Esophagus muscularis mucosa (tissue), 4 donors: Measurements from ENCODE around the gene PTPRN2. TPM values are rescaled to one million over a fixed set of nuclear protein-coding genes. Genes with fewer than 3 reads are reported as not detected.

Experiments
- DNase-seq: peaks from one replicate; pipeline ENCODE4 v3.0.0-alpha.2; 2017; ENCODE audit errors: extremely low spot score
- H3K27ac ChIP-seq, 4 donors: fragments of 200-600 bp; sonication (generic); replicated peaks in 1 of 4; 1 replicate in 3 of 4; 2 replicates in 1 of 4; pipeline ENCODE4 v1.5.1; 2016 to 2019; ENCODE audit warnings: mild to moderate bottlenecking in 1 of 4
- H3K27me3 ChIP-seq, 4 donors: fragments of 200-600 bp; sonication (generic); one replicate each; pipeline versions ENCODE4 v1.5.1 to v1.6.0; 2016 to 2019
- H3K36me3 ChIP-seq, 4 donors: fragments of 200-600 bp; sonication (generic); one replicate each; pipeline ENCODE4 v1.5.1; 2016 to 2019
- H3K4me1 ChIP-seq, 4 donors: fragments of 200-600 bp; sonication (generic); one replicate each; pipeline ENCODE4 v1.5.1; 2016 to 2019
- H3K4me3 ChIP-seq, 4 donors: fragments of 200-600 bp; sonication (generic); 1 replicate in 2 of 4; 2 replicates in 2 of 4; pipeline ENCODE4 v1.5.1; 2016 to 2019; ENCODE audit warnings: mild to moderate bottlenecking in 4 of 4, moderate library complexity in 1 of 4
- H3K9me3 ChIP-seq, 4 donors: fragments of 200-600 bp; sonication (generic); 1 replicate in 3 of 4; 2 replicates in 1 of 4; pipeline ENCODE4 v1.5.1; 2016 to 2019
- EP300 ChIP-seq: sonication (generic); formaldehyde crosslinking; IDR thresholded peaks from one replicate; pipeline ENCODE4 v1.6.1; 2017; ENCODE audit warnings: antibody characterized with exemption
- POLR2A ChIP-seq: fragments of 450-650 bp; IDR thresholded peaks from one replicate; pipeline ENCODE4 v1.6.1; 2017; ENCODE audit warnings: antibody characterized with exemption, moderate library complexity, mild to moderate bottlenecking, low read depth
- POLR2AphosphoS5 ChIP-seq, 2 donors: sonication (generic); formaldehyde crosslinking; IDR thresholded peaks; one replicate each; pipeline ENCODE4 v1.6.1; 2017; ENCODE audit warnings: antibody characterized with exemption in 2 of 2
- WGBS: methylation state at CpG from one replicate; pipeline ENCODE4 v1.1.5; 2018; 5-methylcytosine and 5-hydroxymethylcytosine counted together
- intact Hi-C: fragments of 100-400 bp; cut with DNase I; formaldehyde crosslinking; loops from one replicate; pipeline ENCODE4 v1.15.1; 2023
- total RNA-seq, 4 donors: library from RNA; depleted of rRNA; stranded (reverse); fragments of >200 nt; gene quantifications; one replicate each; pipeline versions ENCODE4 v1.1.0 to v1.2.1, GENCODE V29; 2016
- TF ChIP-seq, protein P1 (sequence below), 3 experiments: fragments of 200-600 bp in 2 of 3; fragments of 450-650 bp in 1 of 3; sonication (generic) in 2 of 3; IDR thresholded peaks; one replicate each; pipeline ENCODE4 v1.5.1; 2017 to 2019; ENCODE audit warnings: antibody characterized with exemption in 3 of 3, mild to moderate bottlenecking in 2 of 3, moderate library complexity in 1 of 3

Gene PTPRN2
- total RNA-seq, 4 donors from 2014 or later = 2.1 to 3.1 (median 3.1) TPM

DNA sequence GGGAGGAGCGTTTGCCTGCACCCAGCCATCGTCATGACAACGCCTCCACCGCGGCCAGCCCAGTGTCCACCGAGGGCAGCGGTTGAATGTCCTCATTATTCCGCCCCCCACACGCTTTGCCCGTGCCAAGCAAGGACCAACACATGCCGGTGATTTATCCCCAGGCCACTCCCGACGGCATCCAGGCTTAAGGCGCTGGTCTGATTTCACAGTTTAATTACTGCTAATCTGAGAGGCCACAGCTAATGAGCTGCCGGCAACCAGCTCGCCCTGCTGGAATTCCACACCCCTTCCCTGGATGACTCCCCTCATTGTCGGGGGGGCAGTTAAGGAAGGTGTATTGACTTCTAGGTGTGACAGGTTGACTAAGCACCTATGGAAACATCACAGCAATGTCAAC, 818.5 kb downstream of the PTPRN2 start:
- WGBS = 57% methylated on average over 16 of the region's 17 CpGs
- Histone ChIP-seq H3K4me3 (no peak overlapping the region), H3K27ac (no peak overlapping the region), H3K36me3 (no peaks in the 10 kb centered on the region), H3K9me3 (peaks cover 0 to 19% (median 13%) of the 10 kb centered on the region in 4 donors), H3K27me3 (peaks cover 0 to 38% (median 0%) of the 10 kb centered on the region in 4 donors), H3K4me1 (no peaks in the 10 kb centered on the region)
- DNase-seq = no peak
- TF ChIP-seq POLR2AphosphoS5 (IDR thresholded peaks at IDR 0.05) (no peak), POLR2A (no peak), EP300 (no peak)
- TF ChIP-seq, protein P1, sequence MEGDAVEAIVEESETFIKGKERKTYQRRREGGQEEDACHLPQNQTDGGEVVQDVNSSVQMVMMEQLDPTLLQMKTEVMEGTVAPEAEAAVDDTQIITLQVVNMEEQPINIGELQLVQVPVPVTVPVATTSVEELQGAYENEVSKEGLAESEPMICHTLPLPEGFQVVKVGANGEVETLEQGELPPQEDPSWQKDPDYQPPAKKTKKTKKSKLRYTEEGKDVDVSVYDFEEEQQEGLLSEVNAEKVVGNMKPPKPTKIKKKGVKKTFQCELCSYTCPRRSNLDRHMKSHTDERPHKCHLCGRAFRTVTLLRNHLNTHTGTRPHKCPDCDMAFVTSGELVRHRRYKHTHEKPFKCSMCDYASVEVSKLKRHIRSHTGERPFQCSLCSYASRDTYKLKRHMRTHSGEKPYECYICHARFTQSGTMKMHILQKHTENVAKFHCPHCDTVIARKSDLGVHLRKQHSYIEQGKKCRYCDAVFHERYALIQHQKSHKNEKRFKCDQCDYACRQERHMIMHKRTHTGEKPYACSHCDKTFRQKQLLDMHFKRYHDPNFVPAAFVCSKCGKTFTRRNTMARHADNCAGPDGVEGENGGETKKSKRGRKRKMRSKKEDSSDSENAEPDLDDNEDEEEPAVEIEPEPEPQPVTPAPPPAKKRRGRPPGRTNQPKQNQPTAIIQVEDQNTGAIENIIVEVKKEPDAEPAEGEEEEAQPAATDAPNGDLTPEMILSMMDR (IDR thresholded peaks at IDR 0.05) = no peak
- intact Hi-C loops = no loop called here

DNA sequence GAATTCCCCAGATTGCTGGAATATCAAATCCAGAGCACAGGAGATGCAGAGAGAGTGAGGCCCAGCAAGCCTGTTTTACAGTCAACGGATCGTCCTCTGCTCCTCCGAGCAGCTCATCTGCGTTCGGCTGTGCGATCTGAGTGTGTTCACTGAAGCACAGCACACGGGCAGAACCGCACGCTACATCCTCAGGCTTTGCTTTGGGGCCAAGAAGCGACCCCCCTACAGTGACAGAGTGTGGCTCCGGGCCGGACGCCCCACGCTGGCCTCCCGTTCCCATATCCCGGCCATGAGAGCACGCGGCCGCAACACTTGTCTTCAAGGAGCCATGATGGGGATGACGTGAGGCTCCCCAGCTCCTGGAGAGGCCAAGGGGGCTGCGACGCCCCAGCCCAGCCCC, 819.4 kb downstream of the PTPRN2 start:
- TF ChIP-seq POLR2AphosphoS5 (IDR thresholded peaks at IDR 0.05) = no peak
- TF ChIP-seq EP300 = no peak
- TF ChIP-seq POLR2A = no peak
- TF ChIP-seq, protein P1 (IDR thresholded peaks at IDR 0.05) = no peak
- intact Hi-C loops = no loop called here
- 82% methylated on average over 21 of the region's 22 CpGs for WGBS
- no peaks in the 10 kb centered on the region for H3K4me1 ChIP-seq
- no peak overlapping the region for H3K4me3 ChIP-seq
- H3K36me3 ChIP-seq = no peaks in the 10 kb centered on the region
- DNase-seq = no peak
- H3K9me3 ChIP-seq = peaks cover 0 to 22% (median 16%) of the 10 kb centered on the region in 4 donors
- peaks cover 0 to 33% (median 0%) of the 10 kb centered on the region in 4 donors for H3K27me3 ChIP-seq
- no peak overlapping the region for H3K27ac ChIP-seq

DNA sequence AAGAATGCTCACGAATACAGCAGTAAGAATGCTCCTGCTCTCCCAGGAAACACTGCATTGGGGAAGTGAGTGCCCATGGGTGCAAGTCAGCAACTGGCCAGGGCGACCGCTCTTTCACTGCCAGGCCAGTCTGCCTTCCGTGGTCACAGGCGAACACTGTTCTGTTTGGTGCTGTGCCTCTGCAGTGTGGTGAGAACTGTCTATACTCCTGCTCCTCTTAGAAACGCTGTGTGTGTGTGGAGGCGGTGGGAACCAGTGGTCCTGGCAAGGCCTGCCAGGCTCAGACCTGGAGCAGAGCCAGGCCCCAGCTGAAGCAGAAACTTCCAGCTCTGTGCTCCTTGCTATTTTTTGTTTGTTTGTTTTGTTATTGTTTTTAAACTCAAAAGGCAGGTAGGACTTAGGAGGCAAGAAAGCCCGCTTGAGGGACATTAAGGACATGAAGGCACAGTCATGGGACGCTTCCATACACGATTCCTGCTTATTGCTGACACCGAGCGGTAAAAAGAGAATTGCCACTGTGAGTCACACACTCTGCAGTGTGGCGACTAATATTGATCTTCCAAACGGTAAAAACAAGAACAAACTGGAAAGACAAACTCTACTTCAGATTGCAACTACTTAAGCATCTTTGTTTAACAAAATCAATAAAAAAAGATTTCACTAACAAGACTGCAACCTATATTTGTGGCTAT, 820.0 kb downstream of the PTPRN2 start:
- Histone ChIP-seq H3K27ac (no peak overlapping the region), H3K27me3 (peaks cover 0 to 30% (median 0%) of the 10 kb centered on the region in 4 donors), H3K4me3 (no peak overlapping the region), H3K9me3 (peaks cover 0 to 28% (median 18%) of the 10 kb centered on the region in 4 donors), H3K4me1 (no peaks in the 10 kb centered on the region), H3K36me3 (no peaks in the 10 kb centered on the region)
- TF ChIP-seq POLR2A (no peak), EP300 (no peak), POLR2AphosphoS5 (IDR thresholded peaks at IDR 0.05) (no peak)
- TF ChIP-seq, protein P1 (IDR thresholded peaks at IDR 0.05) = no peak
- WGBS = 85% methylated on average over 13 of the region's 14 CpGs
- intact Hi-C loops = no loop called here
- no peak for DNase-seq

DNA sequence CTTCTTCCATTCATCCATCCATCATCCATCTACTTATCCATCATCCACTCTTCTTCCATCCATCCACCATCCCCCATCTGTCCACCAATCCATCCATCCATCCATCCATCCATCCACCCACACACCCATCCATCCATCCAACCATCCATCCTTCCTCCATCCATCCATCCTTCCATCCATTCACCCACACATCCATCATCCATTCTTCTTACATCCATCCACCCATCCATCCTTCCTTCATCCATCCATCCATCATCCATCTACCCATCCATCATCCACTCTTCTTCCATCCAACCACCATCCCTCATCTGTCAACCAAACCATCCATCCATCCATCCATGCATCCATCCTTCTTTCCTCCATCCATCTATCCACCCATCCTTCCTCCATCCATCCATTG, 821.5 kb downstream of the PTPRN2 start:
- no peak for TF ChIP-seq POLR2AphosphoS5 (IDR thresholded peaks at IDR 0.05)
- TF ChIP-seq, protein P1 (IDR thresholded peaks at IDR 0.05) = no peak
- H3K4me1 ChIP-seq = no peaks in the 10 kb centered on the region
- peaks cover 0 to 21% (median 0%) of the 10 kb centered on the region in 4 donors for H3K27me3 ChIP-seq

More for the DNA sequence above, 821.5 kb downstream of the PTPRN2 start:
- intact Hi-C loops = no loop called here
- no peak overlapping the region for H3K4me3 ChIP-seq
- H3K27ac ChIP-seq = no peak overlapping the region
- H3K36me3 ChIP-seq = no peaks in the 10 kb centered on the region
- H3K9me3 ChIP-seq = peaks cover 0 to 25% (median 15%) of the 10 kb centered on the region in 4 donors
- DNase-seq = no peak
